ENCODE results near the gene PSTK.

Gene PSTK

GRCh38 chr10:122968698-122969097 is 11.5 kb upstream of the PSTK start:
- in situ Hi-C loops (cut with MboI; ENCODE audit: low pct_unique_long_range_greater_than_20kb, low sequenced_read_pairs, unreplicated experiment), result no loop called here
- TF ChIP-seq CTCF (IDR thresholded peaks at IDR 0.05; ENCODE audit: extremely low read depth, insufficient read depth, missing control alignments), result no peak
- DNase-seq (ENCODE audit: low spot score), result no peak

GRCh38 chr10:122974023-122974422 is 6.2 kb upstream of the PSTK start:
- DNase-seq (ENCODE audit: low spot score), result no peak
- no peak for TF ChIP-seq CTCF (IDR thresholded peaks at IDR 0.05; ENCODE audit: extremely low read depth, insufficient read depth, missing control alignments)
- in situ Hi-C loops (cut with MboI; ENCODE audit: low pct_unique_long_range_greater_than_20kb, low sequenced_read_pairs, unreplicated experiment), result no loop called here

GRCh38 chr10:122974543-122975064 is 5.6 kb upstream of the PSTK start:
- no peak for DNase-seq (ENCODE audit: low spot score)
- in situ Hi-C loops (cut with MboI; ENCODE audit: low pct_unique_long_range_greater_than_20kb, low sequenced_read_pairs, unreplicated experiment), result no loop called here
- TF ChIP-seq CTCF (IDR thresholded peaks at IDR 0.05; ENCODE audit: extremely low read depth, insufficient read depth, missing control alignments), result no peak

- in situ Hi-C loops (cut with MboI; ENCODE audit: low pct_unique_long_range_greater_than_20kb, low sequenced_read_pairs, unreplicated experiment), result no loop called here
- DNase-seq (ENCODE audit: low spot score), result peak; percentile 40
- peak; percentile 35 for TF ChIP-seq CTCF (IDR thresholded peaks at IDR 0.05; ENCODE audit: extremely low read depth, insufficient read depth, missing control alignments)
Observed at GRCh38 chr10:122981066-122981464, 864 bp downstream of the PSTK start.

- in situ Hi-C loops (cut with MboI; ENCODE audit: low pct_unique_long_range_greater_than_20kb, low sequenced_read_pairs, unreplicated experiment), result no loop called here
- DNase-seq (ENCODE audit: low spot score), result no peak
- TF ChIP-seq CTCF (IDR thresholded peaks at IDR 0.05; ENCODE audit: extremely low read depth, insufficient read depth, missing control alignments), result no peak
Observed at GRCh38 chr10:122983898-122984297, 3.7 kb downstream of the PSTK start.

GRCh38 chr10:122984708-122985107 is 4.5 kb downstream of the PSTK start:
- in situ Hi-C loops (cut with MboI; ENCODE audit: low pct_unique_long_range_greater_than_20kb, low sequenced_read_pairs, unreplicated experiment), result no loop called here
- TF ChIP-seq CTCF (IDR thresholded peaks at IDR 0.05; ENCODE audit: extremely low read depth, insufficient read depth, missing control alignments), result no peak
- no peak for DNase-seq (ENCODE audit: low spot score)

- TF ChIP-seq CTCF (IDR thresholded peaks at IDR 0.05; ENCODE audit: extremely low read depth, insufficient read depth, missing control alignments), result no peak
- no peak for DNase-seq (ENCODE audit: low spot score)
- in situ Hi-C loops (cut with MboI; ENCODE audit: low pct_unique_long_range_greater_than_20kb, low sequenced_read_pairs, unreplicated experiment), result no loop called here
Observed at GRCh38 chr10:122986335-122986734, 6.1 kb downstream of the PSTK start.
